ENCODE measurements around the gene SNRPB.
"Not testable (repeated sequence)": the region's sequence is repeated elsewhere in the genome, so short reads cannot be mapped to it uniquely, and the experiment has no call there.

Gene SNRPB

DNA sequence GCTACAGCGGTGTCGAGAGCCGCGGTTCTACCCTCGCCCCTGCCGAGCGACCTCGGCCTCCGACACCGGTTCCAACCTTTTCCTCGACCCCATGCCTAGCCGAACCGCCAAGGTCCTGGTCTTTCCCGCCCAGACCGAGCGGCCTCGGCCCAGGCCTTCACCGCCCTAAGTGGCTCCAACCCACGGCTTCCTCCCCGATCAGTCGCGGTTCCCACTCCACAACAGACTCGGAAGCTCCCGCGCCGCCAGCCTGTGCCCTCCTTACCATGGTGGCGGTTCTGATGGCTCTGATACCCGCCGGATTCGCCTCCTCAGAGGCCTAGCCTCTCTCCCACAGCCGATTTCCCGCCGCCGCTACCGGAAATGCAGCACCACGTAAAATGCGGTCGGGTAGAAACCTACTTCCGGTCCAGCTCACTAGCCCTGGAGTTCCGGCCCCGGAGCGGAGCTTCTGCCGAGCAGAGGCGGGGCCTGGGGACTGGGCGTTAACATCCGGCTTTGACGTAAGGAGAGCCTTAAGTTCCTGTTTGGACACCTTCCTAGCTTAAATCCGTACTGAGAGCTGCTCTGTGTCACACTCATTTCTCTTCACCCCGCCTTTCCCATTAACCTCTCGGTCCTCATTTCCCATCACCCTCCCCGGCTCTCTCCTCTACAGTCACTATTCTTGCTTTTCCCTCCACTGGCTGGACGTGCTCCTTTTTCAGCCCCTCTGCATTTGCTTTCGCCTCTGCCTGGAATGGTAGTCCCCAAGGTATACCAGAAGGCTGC, at the start of gene SNRPB:
Gene SNRPB (minus strand): TSS at position 367 of the 771 bp plus-strand sequence. CDS start 99 bp downstream, at position 268.
- DNase-seq (ENCODE audit: low spot score): peak; percentile 96

DNA sequence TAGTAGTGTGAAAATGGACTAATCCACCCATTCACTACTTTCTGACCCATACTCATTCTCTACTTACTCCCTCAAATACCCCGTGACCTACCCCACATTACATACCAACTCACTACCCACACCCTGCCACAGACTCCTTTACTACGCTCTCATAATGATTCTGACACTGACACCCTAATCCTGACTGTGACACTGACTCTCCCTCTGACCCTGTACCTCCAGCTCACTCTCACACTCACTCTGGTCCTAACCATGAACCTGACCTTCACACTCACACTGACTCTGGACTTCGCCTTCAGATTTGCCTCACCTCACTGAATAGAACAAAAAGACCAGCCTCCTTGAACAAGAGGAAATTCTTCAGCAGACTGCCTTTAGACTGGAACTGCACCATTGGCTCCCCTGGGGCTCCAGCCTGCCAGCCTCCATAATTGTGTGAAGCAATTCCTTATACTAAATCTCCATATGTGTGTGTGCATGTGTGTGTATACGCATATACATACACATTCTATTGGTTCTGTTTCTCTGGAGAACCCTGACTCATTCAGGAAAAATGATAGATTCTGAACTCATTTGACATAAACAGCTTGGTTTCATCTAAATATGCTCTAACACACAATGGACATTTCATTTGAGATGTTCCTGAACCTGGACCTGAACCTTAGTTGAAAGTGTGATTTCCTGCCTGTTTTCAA, 48.7 kb upstream of the SNRPB start:
- DNase-seq (ENCODE audit: low spot score): no peak

DNA sequence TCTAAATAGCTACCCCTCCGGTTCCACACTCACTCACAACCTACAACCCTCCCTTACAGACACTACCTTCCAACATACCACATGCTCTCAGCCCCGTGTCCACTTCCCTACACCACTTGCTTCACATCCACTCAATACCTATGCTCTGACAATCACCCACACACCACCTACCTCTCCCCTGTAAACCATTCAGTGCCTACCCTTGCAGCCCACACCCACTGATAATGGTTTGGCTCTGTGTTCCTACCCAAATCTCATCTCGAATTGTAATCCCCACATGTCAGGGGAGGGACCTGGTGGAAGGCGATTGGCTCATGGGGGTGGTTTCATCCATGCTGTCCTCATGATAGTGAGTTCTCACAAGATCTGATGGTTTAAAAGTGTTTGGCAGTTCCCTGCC, 48.0 kb upstream of the SNRPB start:
- DNase-seq (ENCODE audit: low spot score): no peak

DNA sequence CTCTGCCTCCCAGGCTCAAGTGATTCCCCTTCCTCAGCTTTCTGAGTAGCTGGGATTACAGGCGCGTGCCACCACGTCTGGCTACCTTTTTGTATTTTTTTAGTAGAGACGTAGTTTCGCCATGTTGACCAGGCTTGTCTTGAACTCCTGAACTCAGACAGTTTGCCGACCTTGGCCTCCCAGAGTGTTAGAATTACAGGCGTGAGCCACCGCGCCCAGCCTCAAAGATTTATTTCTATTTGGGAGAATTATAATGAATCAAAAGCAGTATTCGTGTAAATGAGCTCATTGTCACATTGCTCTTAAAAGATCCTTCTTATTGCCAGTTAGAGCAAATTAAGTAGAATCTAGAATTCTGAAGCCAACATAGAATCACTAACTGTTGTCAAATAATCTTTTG, 47.5 kb upstream of the SNRPB start:
- DNase-seq (ENCODE audit: low spot score): no peak

- no peak for DNase-seq (ENCODE audit: low spot score)
Measured at GRCh38 chr20:2516399-2516798, 45.8 kb upstream of the SNRPB start.

GRCh38 chr20:2515203-2515602, 44.6 kb upstream of the SNRPB start:
- DNase-seq (ENCODE audit: low spot score): no peak

GRCh38 chr20:2509794-2510193, 39.2 kb upstream of the SNRPB start:
- DNase-seq (ENCODE audit: low spot score): no peak

GRCh38 chr20:2509468-2509781, 38.8 kb upstream of the SNRPB start:
- no peak for DNase-seq (ENCODE audit: low spot score)

- peak; percentile 92 for DNase-seq (ENCODE audit: low spot score)
Measured at GRCh38 chr20:2508631-2509467, 38.3 kb upstream of the SNRPB start, which contains the start of gene ZNF343. Gene ZNF343, minus strand, starts transcription at chr20:2508915. Its CDS starts 15,020 bp downstream, at chr20:2493895.

GRCh38 chr20:2507875-2508630, 37.5 kb upstream of the SNRPB start:
- no peak for DNase-seq (ENCODE audit: low spot score)

GRCh38 chr20:2507464-2507863, 36.9 kb upstream of the SNRPB start:
- DNase-seq (ENCODE audit: low spot score): no peak

DNA sequence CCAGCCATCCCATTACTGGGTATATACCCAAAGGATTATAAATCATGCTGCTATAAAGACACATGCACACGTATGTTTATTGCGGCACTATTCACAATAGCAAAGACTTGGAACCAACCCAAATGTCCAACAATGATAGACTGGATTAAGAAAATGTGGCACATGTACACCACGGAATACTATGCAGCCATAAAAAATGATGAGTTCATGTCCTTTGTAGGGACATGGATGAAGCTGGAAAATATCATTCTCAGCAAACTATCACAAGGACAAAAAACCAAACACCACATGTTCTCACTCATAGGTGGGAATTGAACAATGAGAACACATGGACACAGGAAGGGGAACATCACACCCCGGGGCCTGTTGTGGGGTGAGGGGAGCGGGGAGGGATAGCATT, 35.8 kb upstream of the SNRPB start:
- DNase-seq (ENCODE audit: low spot score): not testable (repeated sequence)

GRCh38 chr20:2504803-2505202, 34.2 kb upstream of the SNRPB start:
- DNase-seq (ENCODE audit: low spot score): not testable (repeated sequence)

- not testable (repeated sequence) for DNase-seq (ENCODE audit: low spot score)
Measured at GRCh38 chr20:2502808-2503384, 32.3 kb upstream of the SNRPB start.

- no peak for DNase-seq (ENCODE audit: low spot score)
Measured at GRCh38 chr20:2485661-2486060, 15.1 kb upstream of the SNRPB start.

DNA sequence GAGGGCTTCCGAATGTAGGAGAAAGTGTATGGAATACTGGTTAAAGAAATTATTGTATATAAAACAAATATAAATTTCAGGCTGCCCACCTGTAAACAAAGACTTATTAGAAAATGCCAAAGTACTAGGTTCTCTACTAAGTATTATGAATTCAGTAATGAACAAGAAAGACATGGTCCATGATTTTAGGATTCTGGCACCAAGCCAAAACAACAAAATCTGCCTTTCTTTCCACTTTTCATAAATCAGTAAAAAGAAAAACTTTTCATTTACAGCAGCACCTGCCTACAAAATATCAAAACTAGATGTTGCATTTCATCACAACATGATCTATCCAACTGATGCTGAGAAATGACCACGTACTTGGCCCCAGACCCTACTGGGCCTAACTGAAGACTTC, 14.5 kb upstream of the SNRPB start:
- no peak for DNase-seq (ENCODE audit: low spot score)

DNA sequence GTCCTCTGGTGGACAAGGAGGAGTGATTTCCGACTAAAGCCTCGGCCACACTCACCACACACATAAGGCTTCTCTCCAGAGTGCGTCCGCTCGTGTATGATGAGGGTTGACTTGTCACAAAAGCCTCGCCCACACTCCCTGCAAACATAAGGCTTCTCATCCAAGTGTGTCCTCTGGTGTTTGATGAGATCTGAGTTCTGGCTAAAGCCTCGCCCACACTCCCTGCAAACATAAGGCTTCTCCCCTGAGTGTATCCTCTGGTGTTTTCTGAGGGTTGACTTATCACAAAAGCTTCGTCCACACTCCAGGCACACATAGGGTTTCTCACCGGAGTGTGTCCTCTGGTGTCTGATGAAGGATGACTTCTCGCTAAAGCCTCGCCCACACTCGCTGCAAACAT, 12.9 kb upstream of the SNRPB start:
- no peak for DNase-seq (ENCODE audit: low spot score)

DNA sequence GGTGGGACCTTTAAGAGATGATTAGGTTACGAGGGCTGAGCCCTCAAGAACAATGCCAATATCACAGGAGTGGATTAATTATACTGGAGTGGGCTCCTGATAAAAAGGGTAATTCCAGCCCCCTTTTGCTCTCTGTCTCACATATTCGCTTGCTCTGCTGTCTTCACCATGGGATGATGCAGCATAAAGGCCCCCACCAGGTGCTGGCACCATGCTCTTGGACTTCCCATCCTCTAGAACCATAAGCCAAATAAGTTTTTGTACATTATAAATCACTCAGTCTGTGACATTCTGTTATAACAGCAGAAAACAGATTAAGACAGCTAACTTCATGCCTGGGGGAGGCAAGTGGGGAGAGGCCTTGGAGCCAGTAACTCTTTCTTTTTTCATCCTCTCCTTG, 9.8 kb upstream of the SNRPB start:
- no peak for DNase-seq (ENCODE audit: low spot score)

DNA sequence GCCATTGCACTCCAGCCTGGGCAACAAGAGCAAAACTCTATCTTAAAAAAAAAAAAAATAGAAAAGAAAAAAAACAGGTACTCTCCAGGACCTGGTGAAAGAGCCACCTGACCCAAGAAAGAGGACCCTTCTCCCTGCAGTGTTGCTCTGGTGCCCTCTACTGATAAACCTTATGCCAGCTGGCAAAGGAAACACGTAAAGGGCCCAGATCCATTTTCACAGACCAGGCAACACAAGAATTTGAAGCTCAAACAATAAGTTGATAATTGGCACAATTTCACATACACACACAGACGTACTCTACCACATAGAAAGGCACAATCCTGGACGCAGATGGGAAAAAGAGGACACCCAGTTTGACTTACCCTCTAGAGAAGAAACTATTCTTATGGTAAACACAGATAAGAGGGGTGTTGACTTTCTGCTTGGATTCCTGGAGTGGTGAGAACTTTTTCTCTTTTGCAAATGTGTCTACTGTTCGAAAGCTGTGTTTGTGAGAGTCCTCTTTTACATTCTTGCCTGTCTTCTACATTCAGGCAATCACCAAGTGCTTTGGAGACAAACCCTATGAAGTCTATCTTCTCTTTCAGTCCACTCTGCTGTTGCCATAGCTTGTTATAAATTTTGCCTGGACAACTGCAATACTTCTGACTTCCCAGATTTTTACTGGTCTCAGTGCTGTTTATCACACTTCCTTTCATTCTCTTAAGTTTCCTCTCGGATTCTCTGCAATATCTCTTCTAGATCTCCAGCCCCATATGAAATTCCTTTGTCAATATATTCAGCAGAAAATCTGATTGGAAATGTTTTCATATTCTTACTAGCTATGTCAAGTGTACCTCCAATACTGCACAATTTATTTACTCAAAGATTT, 6.4 kb upstream of the SNRPB start:
- DNase-seq (ENCODE audit: low spot score): no peak

Measured in left forelimb (tissue), 1 donor.